GM12878 (cell line): ENCODE results near the gene S100A2. TPM values are rescaled to one million over a fixed set of nuclear protein-coding genes. Genes with fewer than 3 reads are reported as not detected.
"Not testable (repeated sequence)": the region's sequence is repeated elsewhere in the genome, so short reads cannot be mapped to it uniquely, and the experiment has no call there.

Source experiments
- ATAC-seq: fragments of 200-7000 bp; cut with Tn5 transposase; 3 replicates; pipeline ENCODE4 v1.9.1; 2020; ENCODE audit warnings: mild to moderate bottlenecking, moderate library complexity
- BruUV-seq: library from RNA; stranded (reverse); fragments of 400-500 nt; replicated peaks from 2 replicates; lab custom pipeline; 2021; lab: Mats Ljungman, UMichigan
- CTCF ChIA-PET: fragments of 300-600 bp; sonication (Branson Sonifier 250); formaldehyde crosslinking; extraction: SDS; loops from one replicate; lab custom pipeline; 2021; ENCODE audit warnings: inconsistent platforms; lab: Yijun Ruan, JAX
- POLR2A ChIA-PET: fragments of 350-600 bp; formaldehyde crosslinking; extraction: SDS; loops from one replicate; lab custom pipeline; 2021; ENCODE audit warnings: inconsistent platforms; lab: Charles Lee
- RAD21 ChIA-PET: fragments of 300-600 bp; sonication (Branson Sonifier 250); formaldehyde crosslinking; loops from one replicate; lab custom pipeline; 2023; ENCODE audit warnings: antibody characterized with exemption; ENCODE audit not compliant: unreplicated experiment; lab: Charles Lee
- SMC1A ChIA-PET: fragments of 300-600 bp; sonication (Branson Sonifier 250); formaldehyde crosslinking; loops from one replicate; lab custom pipeline; 2023; ENCODE audit not compliant: unreplicated experiment, uncharacterized antibody; lab: Charles Lee
- DNase-seq: peaks from one replicate; pipeline ENCODE4 v3.0.0-alpha.2; 2011; ENCODE audit warnings: low read depth, low spot score
- FAIRE-seq: peaks from 3 replicates; lab custom pipeline; 2011; peaks lifted over from hg19 to GRCh38; lab: Jason Lieb, UNC
- H2AFZ ChIP-seq: 2 replicates; pipeline ENCODE4 v1.6.0; 2011; ENCODE audit warnings: low read depth, low read length, control low read depth; ENCODE audit not compliant: control insufficient read depth
- H3K27ac ChIP-seq: 2 replicates; pipeline ENCODE4 v1.5.1; 2011; ENCODE audit warnings: control low read depth; ENCODE audit not compliant: control insufficient read depth, insufficient read depth
- H3K27me3 ChIP-seq, 2 experiments: replicated peaks in 1 of 2; 2 replicates each; pipeline versions ENCODE4 v1.6.0 to v1.6.1; 2011; ENCODE audit warnings: low read length in 1 of 2; ENCODE audit not compliant: control insufficient read depth in 2 of 2, insufficient read depth in 2 of 2
- H3K36me3 ChIP-seq, 2 experiments: 2 replicates each; pipeline ENCODE4 v1.5.1; 2011; ENCODE audit warnings: low read length in 1 of 2; ENCODE audit not compliant: control insufficient read depth in 2 of 2, insufficient read depth in 2 of 2
- H3K4me1 ChIP-seq: 2 replicates; pipeline ENCODE4 v1.6.1; 2011; ENCODE audit warnings: mild to moderate bottlenecking, low read length, moderate library complexity, mixed read lengths; ENCODE audit not compliant: control insufficient read depth, insufficient read depth
- H3K4me2 ChIP-seq: 2 replicates; pipeline ENCODE4 v1.6.0; 2011; ENCODE audit warnings: control low read depth; ENCODE audit not compliant: control insufficient read depth, insufficient read depth
- H3K4me3 ChIP-seq: fragments of 200-600 bp; sonication (generic); 2 replicates; pipeline ENCODE4 v1.5.1; 2016
- H3K79me2 ChIP-seq: 2 replicates; pipeline ENCODE4 v1.6.0; 2011; ENCODE audit warnings: low read length; ENCODE audit not compliant: control insufficient read depth, insufficient read depth
- H3K9ac ChIP-seq: 2 replicates; pipeline ENCODE4 v1.8.0; 2011; ENCODE audit warnings: low read length, control low read depth, mixed read lengths; ENCODE audit not compliant: control insufficient read depth, insufficient read depth
- H3K9me3 ChIP-seq: replicated peaks from 3 replicates; pipeline ENCODE4 v1.5.1; 2011; ENCODE audit warnings: mild to moderate bottlenecking, low read length; ENCODE audit not compliant: control insufficient read depth, insufficient read depth
- H4K20me1 ChIP-seq: 2 replicates; pipeline ENCODE4 v1.6.0; 2011; ENCODE audit not compliant: control insufficient read depth, insufficient read depth
- BRCA1 ChIP-seq: IDR thresholded peaks from 2 replicates; pipeline ENCODE4 v1.6.1; 2011; ENCODE audit warnings: low read depth, low read length, improper control_type of control experiment
- MTA2 ChIP-seq: fragments of 450-650 bp; IDR thresholded peaks from 2 replicates; pipeline ENCODE4 v1.6.1; 2016; ENCODE audit warnings: low read depth, mild to moderate bottlenecking, moderate library complexity
- NR2C2 ChIP-seq: IDR thresholded peaks from 2 replicates; pipeline ENCODE4 v1.6.1; 2011; ENCODE audit warnings: borderline replicate concordance, low read depth; ENCODE audit not compliant: control insufficient read depth, insufficient read length
- SMARCA5 ChIP-seq: fragments of 450-650 bp; IDR thresholded peaks from 2 replicates; pipeline ENCODE4 v1.6.1; 2017; ENCODE audit warnings: mild to moderate bottlenecking
- TBL1XR1 ChIP-seq: IDR thresholded peaks from 2 replicates; pipeline ENCODE4 v1.6.1; 2012; ENCODE audit warnings: low read depth, low read length, improper control_type of control experiment
- WGBS: methylation state at CpG from one replicate; pipeline ENCODE4 v1.1.6; 2016; ENCODE audit warnings: low lambda C conversion rate; ENCODE audit not compliant: insufficient replicate concordance, insufficient coverage; ENCODE audit errors: missing lambda C conversion rate; 5-methylcytosine and 5-hydroxymethylcytosine counted together
- in situ Hi-C: fragments of 300-500 bp; cut with MboI; formaldehyde crosslinking; loops from 9 replicates; pipeline ENCODE4 v1.14.3; 2018; ENCODE audit warnings: mixed read lengths
- intact Hi-C: fragments of 100-400 bp; cut with micrococcal nuclease; formaldehyde crosslinking; loops from one replicate; pipeline ENCODE4 v1.14.2; 2022; ENCODE audit not compliant: unreplicated experiment
- polyA plus RNA-seq, 11 experiments: library from polyadenylated mRNA; depleted of rRNA in 4 of 11; unstranded in 6 of 11; stranded (reverse) in 5 of 11; fragments of >200 nt; fragmentation: Nextera tagmentation in 4 of 11; fragmentation: Illumina TruSeq in 1 of 11; extraction: Ambion mirVana in 4 of 11; extraction: Trizol in 1 of 11; gene quantifications; 1 replicate in 1 of 11; 2 replicates in 10 of 11; pipeline versions ENCODE4 v1.2.1 to v1.2.3, GENCODE V29; 2011 to 2016; ENCODE audit warnings: inconsistent platforms in 2 of 11, missing spikeins in 2 of 11, low read depth in 1 of 11
- total RNA-seq, 4 experiments: library from RNA; depleted of rRNA in 3 of 4; stranded (reverse); fragments of >200 nt in 3 of 4; fragmentation: Illumina TruSeq in 1 of 4; extraction: Trizol in 1 of 4; gene quantifications; 2 replicates each; pipeline versions ENCODE4 v1.2.1 to v1.2.3, GENCODE V29; 2013 to 2021
- TF ChIP-seq, protein P1 (sequence below): fragments of 450-650 bp; conservative IDR thresholded peaks from 2 replicates; pipeline ENCODE4 v1.6.1; 2017; ENCODE audit warnings: mild to moderate bottlenecking, moderate library complexity

The S100A2 gene
- total and polyA plus RNA-seq, 10 of the 15 experiments (the other 5 are each of a cell fraction or from before 2014, with no cell fraction given): 0.11 to 1.5 (median 0.59) TPM; not detected in 2

DNA sequence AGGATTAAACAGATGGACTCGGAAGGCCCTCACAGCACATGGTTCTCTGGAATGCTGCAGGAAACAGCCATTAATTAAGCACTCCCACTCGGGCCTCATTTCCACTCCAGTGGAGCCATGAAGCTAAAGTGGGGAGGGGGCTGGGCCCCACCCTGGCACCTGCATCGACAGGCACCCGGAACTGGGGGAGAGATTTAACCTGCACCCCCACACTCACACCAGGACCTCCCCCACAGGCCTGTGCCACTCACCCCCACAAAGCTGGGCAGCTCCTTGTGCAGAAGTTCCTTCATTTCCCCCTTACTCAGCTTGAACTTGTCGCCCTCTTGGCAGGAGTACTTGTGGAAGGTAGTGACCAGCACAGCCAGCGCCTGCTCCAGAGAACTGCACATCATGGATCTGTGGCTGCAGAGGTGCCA, 2.2 kb downstream of the S100A2 start:
- intact Hi-C loops (no loop called here), in situ Hi-C loops (loop anchor here (5.0 kb wide), 1 partner anchor 56 kb away; no protein-coding TSS in a partner anchor)
- ChIA-PET RAD21 (interaction anchor here (0.6 to 1.2 kb wide), 3 partner anchors 9 to 730 kb away, joined by 3 to 4 read pairs (median 3); no protein-coding TSS in a partner anchor), POLR2A (interaction anchor here (4.1 kb wide), 1 partner anchor 18 kb away, joined by 34 read pairs; the partner anchor contains the start of gene S100A4), CTCF (interaction anchor here (4.4 to 8.3 kb wide), 2 partner anchors 29 to 52 kb away, joined by 21 to 113 read pairs; partner anchors contain the start of gene S100A6), SMC1A (interaction anchor here (1.0 to 4.0 kb wide), 4 partner anchors 18 to 70 kb away, joined by 3 to 18 read pairs (median 10); partner anchors contain the start of genes CHTOP and S100A4)
- WGBS: 55% methylated on average over 6 of the region's 6 CpGs
- Histone ChIP-seq H3K36me3 (no peaks in the 10 kb centered on the region), H3K79me2 (no peaks in the 10 kb centered on the region), H3K4me1 (peaks cover 15% of the 10 kb centered on the region), H3K4me2 (no peak overlapping the region), H3K27me3 (no peaks in the 10 kb centered on the region), H3K9me3 (no peaks in the 10 kb centered on the region), H3K27ac (no peak overlapping the region), H3K9ac (no peak overlapping the region), H3K4me3 (no peak overlapping the region), H4K20me1 (no peaks in the 10 kb centered on the region), H2AFZ (no peak overlapping the region)
- ATAC-seq (no peak), FAIRE-seq (no peak), DNase-seq (no peak)
- no TSS peak for BruUV-seq
- TF ChIP-seq MTA2 (no peak), BRCA1 (no peak), NR2C2 (no peak), TBL1XR1 (no peak), SMARCA5 (no peak)
- TF ChIP-seq, protein P1, sequence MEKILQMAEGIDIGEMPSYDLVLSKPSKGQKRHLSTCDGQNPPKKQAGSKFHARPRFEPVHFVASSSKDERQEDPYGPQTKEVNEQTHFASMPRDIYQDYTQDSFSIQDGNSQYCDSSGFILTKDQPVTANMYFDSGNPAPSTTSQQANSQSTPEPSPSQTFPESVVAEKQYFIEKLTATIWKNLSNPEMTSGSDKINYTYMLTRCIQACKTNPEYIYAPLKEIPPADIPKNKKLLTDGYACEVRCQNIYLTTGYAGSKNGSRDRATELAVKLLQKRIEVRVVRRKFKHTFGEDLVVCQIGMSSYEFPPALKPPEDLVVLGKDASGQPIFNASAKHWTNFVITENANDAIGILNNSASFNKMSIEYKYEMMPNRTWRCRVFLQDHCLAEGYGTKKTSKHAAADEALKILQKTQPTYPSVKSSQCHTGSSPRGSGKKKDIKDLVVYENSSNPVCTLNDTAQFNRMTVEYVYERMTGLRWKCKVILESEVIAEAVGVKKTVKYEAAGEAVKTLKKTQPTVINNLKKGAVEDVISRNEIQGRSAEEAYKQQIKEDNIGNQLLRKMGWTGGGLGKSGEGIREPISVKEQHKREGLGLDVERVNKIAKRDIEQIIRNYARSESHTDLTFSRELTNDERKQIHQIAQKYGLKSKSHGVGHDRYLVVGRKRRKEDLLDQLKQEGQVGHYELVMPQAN: no peak

DNA sequence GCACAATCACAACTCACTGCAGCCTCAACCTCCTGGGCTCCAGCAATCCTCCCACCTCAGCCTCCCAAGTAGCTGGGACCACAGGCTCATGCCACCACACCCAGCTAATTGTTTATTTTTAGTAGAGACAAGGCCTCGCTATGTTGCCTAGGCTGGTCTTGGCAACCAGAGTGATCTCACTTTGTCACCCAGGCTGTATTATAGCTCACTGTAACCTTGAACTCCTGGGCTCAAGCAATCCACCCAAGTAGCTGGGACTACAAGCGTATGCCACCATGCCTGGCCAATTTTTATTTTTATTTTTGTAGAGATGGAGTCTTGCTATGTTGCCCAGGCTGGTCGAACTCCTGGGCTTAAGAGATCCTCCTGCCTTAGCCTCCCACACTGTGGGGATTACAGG, 3.6 kb downstream of the S100A2 start:
- CTCF ChIA-PET: interaction anchor here (1.0 to 8.3 kb wide), 5 partner anchors 10 to 51 kb away, joined by 4 to 113 read pairs (median 13); partner anchors contain the start of gene S100A6
- intact Hi-C loops, H3K27me3 ChIP-seq, H3K9me3 ChIP-seq, H3K27ac ChIP-seq, DNase-seq, BruUV-seq, H3K4me2 ChIP-seq, H3K9ac ChIP-seq, H3K79me2 ChIP-seq, H4K20me1 ChIP-seq, FAIRE-seq, ATAC-seq, H3K4me3 ChIP-seq, H2AFZ ChIP-seq, H3K36me3 ChIP-seq: not testable (repeated sequence)
- in situ Hi-C loops: loop anchor here (5.0 kb wide), 1 partner anchor 55 kb away; no protein-coding TSS in a partner anchor
- POLR2A ChIA-PET: interaction anchor here (0.8 to 1.7 kb wide), 2 partner anchors 10 to 17 kb away, joined by 3 to 6 read pairs; partner anchors contain the start of gene S100A4
- SMC1A ChIA-PET: interaction anchor here (1.0 to 4.0 kb wide), 3 partner anchors 14 to 29 kb away, joined by 3 to 18 read pairs (median 16); partner anchors contain the start of gene S100A4
- RAD21 ChIA-PET: interaction anchor here (1.0 to 2.0 kb wide), 2 partner anchors 10 to 51 kb away, joined by 3 to 6 read pairs; no protein-coding TSS in a partner anchor
- H3K4me1 ChIP-seq: peaks cover 15% of the 10 kb centered on the region
- WGBS: 49% methylated on average over 3 of the region's 3 CpGs
